Stimulated activated CD8-positive, alpha-beta memory T cell treated with anti-CD3 and anti-CD28 coated beads, Interleukin-15, amount 100 ng/mL, for 4 hours (primary cell): ENCODE measurements around the gene GEMIN5.

Source experiments
- DNase-seq, 2 donors: peaks; one replicate each; pipeline ENCODE4 v3.0.0-alpha.2; 2020; ENCODE audit warnings: low read depth in 2 of 2

The GEMIN5 gene

DNA sequence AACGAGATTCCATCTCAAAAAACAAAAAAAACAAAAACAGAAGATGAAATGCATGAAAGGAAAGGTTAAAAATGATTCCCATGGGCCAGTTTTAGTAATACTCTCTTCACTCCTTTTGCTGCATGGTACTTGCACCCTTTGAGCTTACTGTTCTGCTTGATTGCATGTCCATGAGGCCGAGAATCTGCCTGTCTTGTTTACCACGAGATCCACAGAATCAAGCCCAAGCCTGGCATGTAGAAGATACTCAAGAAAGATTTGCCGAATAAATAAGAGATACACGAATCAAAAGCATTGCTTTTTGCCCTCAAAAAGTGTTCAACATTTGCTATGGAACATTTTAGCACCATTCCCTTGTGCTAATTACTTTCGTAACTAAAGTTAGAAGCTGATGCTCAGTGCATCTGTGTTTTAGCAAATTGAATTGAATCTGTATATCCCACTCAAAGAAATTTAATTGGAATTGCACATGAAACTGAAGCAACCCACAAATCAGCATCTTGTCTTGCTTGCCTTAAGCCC is 88.7 kb downstream of the GEMIN5 start:
- DNase-seq = no peak

DNA sequence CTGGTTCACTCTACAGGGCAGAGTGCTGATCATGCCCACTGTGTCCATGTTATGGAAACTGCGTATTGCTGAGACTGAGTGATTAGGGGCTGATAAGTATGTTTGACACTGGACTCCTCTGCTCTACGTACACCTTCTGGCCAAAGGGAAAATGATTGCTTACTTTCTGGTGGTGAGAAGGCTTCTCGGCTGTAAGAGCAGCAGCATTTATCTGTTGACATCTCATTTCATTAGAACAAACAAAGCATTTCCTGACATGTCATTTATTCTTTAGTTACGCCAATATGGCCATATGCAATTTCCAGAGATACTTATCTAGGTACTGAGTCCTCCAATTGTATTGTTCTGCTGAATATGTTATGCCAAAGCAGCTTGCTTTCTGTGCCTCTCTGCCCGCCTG is 93.2 kb downstream of the GEMIN5 start:
- DNase-seq = no peak

GRCh38 chr5:154842689-154843530 is 95.1 kb downstream of the GEMIN5 start:
- DNase-seq = no peak

DNA sequence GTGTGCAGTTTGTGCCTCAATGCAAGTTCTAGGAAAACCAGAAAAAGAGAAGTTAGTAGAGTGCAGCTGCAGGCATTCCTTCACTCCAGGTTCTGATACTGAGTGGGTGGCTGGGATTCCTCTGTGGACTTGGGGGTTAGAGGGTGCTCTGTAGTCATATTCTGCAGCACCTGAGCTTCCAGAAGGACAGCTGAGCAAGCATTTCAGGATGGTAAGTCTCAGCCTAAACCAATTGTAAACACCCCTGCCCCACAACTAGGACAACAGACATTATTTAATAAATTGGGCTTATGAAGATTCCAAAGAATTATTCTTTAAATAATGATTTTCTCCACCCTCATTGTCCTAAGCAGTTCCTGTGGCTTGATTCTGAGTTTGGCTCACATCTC is 96.7 kb downstream of the GEMIN5 start:
- no peak for DNase-seq

GRCh38 chr5:154840435-154841272 is 97.4 kb downstream of the GEMIN5 start:
- DNase-seq = no peak
